Smooth muscle cell (in vitro differentiated cells): Measurements from ENCODE around the gene DRC1. TPM values are rescaled to one million over a fixed set of nuclear protein-coding genes. Genes with fewer than 3 reads are reported as not detected.

Experiments
- DNase-seq: peaks from one replicate; lab custom pipeline; 2025; ENCODE audit not compliant: unreplicated experiment; lab: John Stamatoyannopoulos, UW
- H2AFZ ChIP-seq: fragments of 200-600 bp; sonication (generic); 2 replicates; pipeline ENCODE4 v1.6.0; 2016; ENCODE audit warnings: antibody characterized with exemption, low read depth, mild to moderate bottlenecking
- H3F3A ChIP-seq: fragments of 200-600 bp; sonication (generic); 2 replicates; pipeline ENCODE4 v1.6.0; 2017; ENCODE audit warnings: antibody characterized with exemption, low read depth
- H3K27ac ChIP-seq: fragments of 200-600 bp; sonication (generic); 2 replicates; pipeline ENCODE4 v1.5.1; 2016; ENCODE audit warnings: low read depth, mild to moderate bottlenecking
- H3K27me3 ChIP-seq: fragments of 200-600 bp; sonication (generic); 2 replicates; pipeline ENCODE4 v1.6.1; 2016; ENCODE audit warnings: low read depth, mild to moderate bottlenecking
- H3K36me3 ChIP-seq: fragments of 200-600 bp; sonication (generic); 2 replicates; pipeline ENCODE4 v1.5.1; 2016; ENCODE audit warnings: low read depth
- H3K4me1 ChIP-seq: fragments of 200-600 bp; sonication (generic); 2 replicates; pipeline ENCODE4 v1.5.1; 2016; ENCODE audit warnings: low read depth
- H3K4me2 ChIP-seq: fragments of 200-600 bp; sonication (generic); 2 replicates; pipeline ENCODE4 v1.6.0; 2016; ENCODE audit warnings: mild to moderate bottlenecking
- H3K4me3 ChIP-seq: fragments of 200-600 bp; sonication (generic); 2 replicates; pipeline ENCODE4 v1.5.1; 2016; ENCODE audit warnings: mild to moderate bottlenecking
- H3K79me2 ChIP-seq: fragments of 200-600 bp; sonication (generic); 2 replicates; pipeline ENCODE4 v1.6.0; 2016; ENCODE audit warnings: low read depth, mild to moderate bottlenecking
- H3K9ac ChIP-seq: fragments of 200-600 bp; sonication (generic); 2 replicates; pipeline ENCODE4 v1.6.0; 2016; ENCODE audit warnings: low read depth
- H3K9me3 ChIP-seq: fragments of 200-600 bp; sonication (generic); replicated peaks from 2 replicates; pipeline ENCODE4 v1.5.1; 2016; ENCODE audit warnings: low read depth
- H4K20me1 ChIP-seq: fragments of 200-600 bp; sonication (generic); 2 replicates; pipeline ENCODE4 v1.6.0; 2016; ENCODE audit warnings: low read depth
- CTCF ChIP-seq: fragments of 200-600 bp; sonication (generic); IDR thresholded peaks from 2 replicates; pipeline ENCODE4 v1.5.1; 2017; ENCODE audit warnings: borderline replicate concordance, mild to moderate bottlenecking, antibody characterized with exemption; ENCODE audit not compliant: insufficient read depth, poor library complexity, severe bottlenecking
- WGBS: methylation state at CpG from one replicate; pipeline ENCODE4 v1.1.7; 2016; ENCODE audit warnings: low lambda C conversion rate; 5-methylcytosine and 5-hydroxymethylcytosine counted together
- polyA plus RNA-seq: library from polyadenylated mRNA; unstranded; fragments of >200 nt; fragmentation: Nextera tagmentation; extraction: Ambion mirVana; gene quantifications from 2 replicates; pipeline ENCODE4 v1.2.1, GENCODE V29; 2016
- total RNA-seq: library from RNA; depleted of rRNA; stranded (reverse); fragments of >200 nt; gene quantifications from 2 replicates; pipeline ENCODE4 v1.2.3, GENCODE V29; 2014

The DRC1 gene
- total and polyA plus RNA-seq, 2 experiments from 2014 or later: 0.14 TPM; not detected in 1

GRCh38 chr2:26424221-26424620 lies 22.5 kb downstream of the DRC1 start:
- 45% methylated on average over 3 of the region's 3 CpGs for WGBS
- TF ChIP-seq CTCF: no peak
- no peaks in the 10 kb centered on the region for H3K79me2 ChIP-seq

GRCh38 chr2:26428846-26429245 lies 27.1 kb downstream of the DRC1 start:
- no peak overlapping the region for H3K9ac ChIP-seq
- TF ChIP-seq CTCF: no peak
- no peaks in the 10 kb centered on the region for H3F3A ChIP-seq
- no peaks in the 10 kb centered on the region for H3K36me3 ChIP-seq
- no peaks in the 10 kb centered on the region for H3K79me2 ChIP-seq
- no peaks in the 10 kb centered on the region for H4K20me1 ChIP-seq
- H3K27ac ChIP-seq: no peak overlapping the region
- WGBS: 94% methylated on average over 2 of the region's 2 CpGs
- no peaks in the 10 kb centered on the region for H3K27me3 ChIP-seq
- no peak overlapping the region for H2AFZ ChIP-seq
- H3K4me2 ChIP-seq: no peak overlapping the region
- DNase-seq: no peak
- H3K9me3 ChIP-seq: no peaks in the 10 kb centered on the region
- H3K4me1 ChIP-seq: no peaks in the 10 kb centered on the region
- H3K4me3 ChIP-seq: no peak overlapping the region

More at GRCh38 chr2:26424221-26424620, 22.5 kb downstream of the DRC1 start:
- no peak overlapping the region for H3K4me2 ChIP-seq
- no peaks in the 10 kb centered on the region for H3K36me3 ChIP-seq
- no peak overlapping the region for H3K9ac ChIP-seq
- H3K27me3 ChIP-seq: no peaks in the 10 kb centered on the region
- no peak for DNase-seq
- no peaks in the 10 kb centered on the region for H4K20me1 ChIP-seq
- H3K9me3 ChIP-seq: no peaks in the 10 kb centered on the region
- no peak overlapping the region for H3K27ac ChIP-seq
- no peaks in the 10 kb centered on the region for H3K4me1 ChIP-seq
- H3F3A ChIP-seq: no peaks in the 10 kb centered on the region
- H3K4me3 ChIP-seq: no peak overlapping the region
- no peak overlapping the region for H2AFZ ChIP-seq

GRCh38 chr2:26429779-26430578 lies 28.3 kb downstream of the DRC1 start:
- no peaks in the 10 kb centered on the region for H3K36me3 ChIP-seq
- H3K9ac ChIP-seq: no peak overlapping the region
- DNase-seq: no peak
- H3F3A ChIP-seq: no peaks in the 10 kb centered on the region
- WGBS: 86% methylated on average over 8 of the region's 8 CpGs
- no peaks in the 10 kb centered on the region for H3K4me1 ChIP-seq
- TF ChIP-seq CTCF: no peak
- H4K20me1 ChIP-seq: no peaks in the 10 kb centered on the region
- no peak overlapping the region for H2AFZ ChIP-seq
- no peaks in the 10 kb centered on the region for H3K79me2 ChIP-seq
- H3K4me2 ChIP-seq: no peak overlapping the region
- no peak overlapping the region for H3K27ac ChIP-seq
- H3K4me3 ChIP-seq: no peak overlapping the region
- H3K27me3 ChIP-seq: no peaks in the 10 kb centered on the region
- no peaks in the 10 kb centered on the region for H3K9me3 ChIP-seq

GRCh38 chr2:26430826-26431225 lies 29.1 kb downstream of the DRC1 start:
- no peaks in the 10 kb centered on the region for H3K79me2 ChIP-seq
- no peaks in the 10 kb centered on the region for H4K20me1 ChIP-seq
- 74% methylated on average over 7 of the region's 7 CpGs for WGBS
- H3K4me3 ChIP-seq: no peak overlapping the region
- TF ChIP-seq CTCF: no peak
- H3K4me1 ChIP-seq: no peaks in the 10 kb centered on the region
- no peak overlapping the region for H3K27ac ChIP-seq
- H2AFZ ChIP-seq: no peak overlapping the region
- no peaks in the 10 kb centered on the region for H3F3A ChIP-seq
- H3K9me3 ChIP-seq: no peaks in the 10 kb centered on the region
- H3K9ac ChIP-seq: no peak overlapping the region
- H3K4me2 ChIP-seq: no peak overlapping the region
- no peaks in the 10 kb centered on the region for H3K27me3 ChIP-seq
- H3K36me3 ChIP-seq: no peaks in the 10 kb centered on the region
- DNase-seq: no peak
